Karpas-422 (cell line): ENCODE data around the gene CETP. TPM values are rescaled to one million over a fixed set of nuclear protein-coding genes. Genes with fewer than 3 reads are reported as not detected.
"Not testable (repeated sequence)": the region's sequence is repeated elsewhere in the genome, so short reads cannot be mapped to it uniquely, and the experiment has no call there.

ENCODE experiments used
- DNase-seq: peaks from one replicate; pipeline ENCODE4 v3.0.0-alpha.2; 2015
- H2AFZ ChIP-seq: fragments of 200-600 bp; sonication (generic); 2 replicates; pipeline ENCODE4 v1.6.1; 2014; ENCODE audit warnings: antibody characterized with exemption, low read length, mixed read lengths
- H3K27ac ChIP-seq: fragments of 200-600 bp; sonication (generic); 2 replicates; pipeline ENCODE4 v1.5.1; 2014; ENCODE audit warnings: mild to moderate bottlenecking, low read length, moderate library complexity
- H3K27me3 ChIP-seq: fragments of 200-600 bp; sonication (generic); 2 replicates; pipeline ENCODE4 v1.6.1; 2014; ENCODE audit warnings: low read length, mixed read lengths
- H3K36me3 ChIP-seq: fragments of 200-600 bp; sonication (generic); 2 replicates; pipeline ENCODE4 v1.6.1; 2014; ENCODE audit warnings: low read length, mixed read lengths; ENCODE audit not compliant: insufficient read depth
- H3K4me1 ChIP-seq: fragments of 200-600 bp; sonication (generic); 2 replicates; pipeline ENCODE4 v1.6.1; 2014; ENCODE audit warnings: mild to moderate bottlenecking, low read length, mixed read lengths
- H3K4me2 ChIP-seq: fragments of 200-600 bp; sonication (generic); 2 replicates; pipeline ENCODE4 v1.6.1; 2014; ENCODE audit warnings: low read length, low read depth, mild to moderate bottlenecking; ENCODE audit not compliant: poor library complexity, severe bottlenecking
- H3K4me3 ChIP-seq: fragments of 200-600 bp; sonication (generic); 2 replicates; pipeline ENCODE4 v1.5.1; 2014; ENCODE audit warnings: mild to moderate bottlenecking, antibody characterized with exemption, low read length, mixed read lengths
- H3K79me2 ChIP-seq: fragments of 200-600 bp; sonication (generic); 2 replicates; pipeline ENCODE4 v1.6.1; 2014; ENCODE audit warnings: mild to moderate bottlenecking, low read length, mixed read lengths
- H3K9ac ChIP-seq: fragments of 200-600 bp; sonication (generic); 2 replicates; pipeline ENCODE4 v1.6.0; 2014; ENCODE audit warnings: low read length
- H3K9me2 ChIP-seq: fragments of 200-600 bp; sonication (generic), shearing (Covaris generic); replicated peaks from 2 replicates; pipeline ENCODE4 v1.6.0; 2014; ENCODE audit warnings: mild to moderate bottlenecking, low read length, moderate library complexity; ENCODE audit not compliant: insufficient read depth
- H3K9me3 ChIP-seq: fragments of 300-700, 200-600 bp; sonication (generic); 2 replicates; pipeline ENCODE4 v1.6.1; 2014; ENCODE audit warnings: low read length, mixed read lengths
- H4K20me1 ChIP-seq: fragments of 200-600 bp; sonication (generic); 2 replicates; pipeline ENCODE4 v1.6.1; 2014; ENCODE audit warnings: mild to moderate bottlenecking, antibody characterized with exemption, low read length, low read depth; ENCODE audit not compliant: insufficient read depth
- total RNA-seq: library from RNA; depleted of rRNA; stranded (reverse); fragments of >200 nt; shearing (Covaris generic); gene quantifications from 2 replicates; pipeline ENCODE4 v1.2.3, GENCODE V29; 2014; ENCODE audit warnings: low replicate concordance

CETP gene
- total RNA-seq, 1 experiment from 2014 or later: 0.48 TPM

DNA sequence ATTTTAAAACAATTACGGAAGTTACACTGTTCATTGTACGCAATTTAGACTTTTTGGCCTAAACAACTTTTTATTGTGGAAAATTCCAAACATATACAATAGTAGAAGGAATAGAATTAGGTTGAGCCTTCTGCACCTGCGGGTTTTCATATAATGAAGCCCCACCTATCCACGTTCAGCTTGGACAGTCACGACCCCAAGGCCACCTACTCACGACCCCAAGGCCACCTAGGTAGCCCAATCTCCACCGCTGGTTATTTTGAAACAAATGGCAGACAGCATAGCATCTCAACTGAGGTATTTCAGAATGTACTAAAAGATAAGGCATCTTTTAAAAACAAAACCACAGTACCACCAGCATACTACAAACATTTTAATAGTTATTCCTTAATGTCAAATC, 28.2 kb downstream of the CETP start:
- H3K9ac ChIP-seq: peak overlapping the region; percentile 94
- no peaks in the 10 kb centered on the region for H4K20me1 ChIP-seq
- no peak for DNase-seq
- peaks cover 49% of the 10 kb centered on the region for H3K79me2 ChIP-seq
- H3K9me2 ChIP-seq: no peaks in the 10 kb centered on the region
- peaks cover 7% of the 10 kb centered on the region for H3K36me3 ChIP-seq
- H3K9me3 ChIP-seq: no peaks in the 10 kb centered on the region
- peak overlapping the region; percentile 93 for H3K4me3 ChIP-seq
- H3K27ac ChIP-seq: peak overlapping the region; percentile 76
- no peak overlapping the region for H2AFZ ChIP-seq
- H3K27me3 ChIP-seq: no peaks in the 10 kb centered on the region
- peaks cover 78% of the 10 kb centered on the region for H3K4me1 ChIP-seq
- peak overlapping the region; percentile 81 for H3K4me2 ChIP-seq

DNA sequence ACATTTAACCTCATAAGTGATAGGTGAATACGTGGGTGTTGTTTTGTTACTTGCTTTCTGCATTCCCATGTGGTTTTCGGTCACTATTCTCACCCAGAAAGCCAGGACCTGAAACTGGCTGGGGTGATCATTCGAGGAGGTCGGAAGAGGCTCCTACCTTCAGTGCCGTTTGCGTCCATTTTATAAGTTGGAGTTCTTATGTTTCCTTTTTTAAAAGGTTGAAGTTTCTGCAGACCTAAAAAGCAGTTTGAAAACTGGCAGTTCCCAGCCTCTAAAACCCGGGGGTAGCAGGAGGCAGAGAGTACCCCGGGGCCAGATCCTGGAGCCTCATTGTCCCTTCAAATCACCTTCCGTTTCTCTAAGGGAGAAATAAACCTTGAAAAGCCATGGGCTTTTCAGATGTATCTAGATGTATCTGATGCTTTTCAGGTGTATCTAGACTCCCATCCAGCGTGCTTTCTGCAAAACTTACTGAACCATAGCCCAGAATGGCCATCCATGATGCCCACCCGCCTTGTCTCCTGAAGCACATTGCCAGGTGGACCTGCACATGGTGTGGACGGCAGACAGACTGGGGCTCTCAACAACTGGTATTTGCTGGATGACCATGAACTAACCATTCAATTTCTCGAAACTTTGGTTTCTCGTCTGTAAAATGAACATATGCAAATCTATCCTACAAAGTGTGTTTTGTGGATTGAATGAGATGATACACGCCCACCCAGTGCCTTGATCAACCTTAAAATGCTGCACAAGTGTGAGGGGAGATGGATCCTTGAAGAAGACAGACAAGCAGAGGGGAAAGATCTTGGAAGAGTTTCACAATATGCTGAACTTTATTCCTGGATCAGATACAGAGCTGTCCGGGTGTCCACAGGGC, 28.9 kb downstream of the CETP start:
- H3K4me2 ChIP-seq: peak overlapping the region; percentile 81
- 0 out of 2 replicates have a peak overlapping the region, but pooled peaks have one; percentile 11 for H2AFZ ChIP-seq
- H3K27me3 ChIP-seq: no peaks in the 10 kb centered on the region

DNA sequence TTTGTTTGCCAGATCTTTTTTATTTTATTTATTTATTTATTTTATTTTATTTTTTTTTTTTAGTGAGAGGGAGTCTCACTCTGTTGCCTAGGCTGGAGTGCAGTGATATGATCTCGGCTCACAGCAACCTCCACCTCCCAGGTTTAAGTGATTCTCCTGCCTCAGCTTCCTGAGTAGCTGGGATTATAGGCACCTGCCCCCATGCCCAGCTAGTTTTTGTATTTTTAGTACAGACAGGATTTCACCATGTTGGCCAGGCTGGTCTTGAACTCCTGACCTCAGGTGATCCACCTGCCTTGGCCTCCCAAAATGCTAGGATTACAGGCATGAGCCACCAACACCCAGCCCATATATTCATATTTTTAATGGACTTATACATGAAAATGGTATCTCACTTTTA, 30.7 kb downstream of the CETP start:
- H4K20me1 ChIP-seq, DNase-seq, H3K36me3 ChIP-seq, H3K4me2 ChIP-seq, H3K9me2 ChIP-seq, H3K27ac ChIP-seq, H2AFZ ChIP-seq, H3K9me3 ChIP-seq, H3K9ac ChIP-seq, H3K4me3 ChIP-seq, H3K27me3 ChIP-seq: not testable (repeated sequence)
- H3K79me2 ChIP-seq: peaks cover 71% of the 10 kb centered on the region
- peaks cover 56% of the 10 kb centered on the region for H3K4me1 ChIP-seq

More for the DNA sequence above, 28.9 kb downstream of the CETP start:
- Histone ChIP-seq H3K9ac (peak overlapping the region; percentile 94), H4K20me1 (no peaks in the 10 kb centered on the region), H3K79me2 (peaks cover 55% of the 10 kb centered on the region), H3K9me3 (no peaks in the 10 kb centered on the region), H3K4me1 (peaks cover 72% of the 10 kb centered on the region), H3K36me3 (peaks cover 7% of the 10 kb centered on the region), H3K27ac (peak overlapping the region; percentile 76), H3K4me3 (peak overlapping the region; percentile 93), H3K9me2 (no peaks in the 10 kb centered on the region)
- DNase-seq: peak; percentile 60

DNA sequence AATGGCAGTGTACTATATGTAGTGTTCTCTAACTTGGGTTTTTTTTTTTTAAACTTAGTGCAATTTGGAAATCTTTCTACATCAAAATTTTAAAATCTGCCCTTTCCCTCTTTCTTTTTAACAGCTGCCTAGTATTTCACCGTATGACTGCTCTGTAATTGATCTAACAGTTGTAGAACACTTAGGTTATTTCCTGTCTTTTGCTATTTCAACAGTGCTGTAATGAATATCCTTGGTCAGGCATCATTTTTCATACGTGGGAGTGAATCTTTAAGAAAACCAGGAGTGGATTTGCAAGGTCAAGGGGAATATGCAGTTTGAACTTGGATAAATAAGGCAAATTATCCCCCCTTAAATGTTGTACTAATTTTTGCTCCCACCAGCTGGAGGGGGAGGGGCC, 31.5 kb downstream of the CETP start:
- peak overlapping the region; percentile 7 for H3K4me2 ChIP-seq
- H3K27me3 ChIP-seq: no peaks in the 10 kb centered on the region
- no peak for DNase-seq
- peaks cover 75% of the 10 kb centered on the region for H3K79me2 ChIP-seq
- H3K36me3 ChIP-seq: peaks cover 7% of the 10 kb centered on the region
- H4K20me1 ChIP-seq: no peaks in the 10 kb centered on the region
- no peaks in the 10 kb centered on the region for H3K9me2 ChIP-seq
- H3K4me3 ChIP-seq: no peak overlapping the region
- no peak overlapping the region for H2AFZ ChIP-seq
- no peaks in the 10 kb centered on the region for H3K9me3 ChIP-seq
- no peak overlapping the region for H3K9ac ChIP-seq
- peak overlapping the region; percentile 40; the same call in 1 of the 2 replicates for H3K27ac ChIP-seq
- peaks cover 53% of the 10 kb centered on the region for H3K4me1 ChIP-seq

DNA sequence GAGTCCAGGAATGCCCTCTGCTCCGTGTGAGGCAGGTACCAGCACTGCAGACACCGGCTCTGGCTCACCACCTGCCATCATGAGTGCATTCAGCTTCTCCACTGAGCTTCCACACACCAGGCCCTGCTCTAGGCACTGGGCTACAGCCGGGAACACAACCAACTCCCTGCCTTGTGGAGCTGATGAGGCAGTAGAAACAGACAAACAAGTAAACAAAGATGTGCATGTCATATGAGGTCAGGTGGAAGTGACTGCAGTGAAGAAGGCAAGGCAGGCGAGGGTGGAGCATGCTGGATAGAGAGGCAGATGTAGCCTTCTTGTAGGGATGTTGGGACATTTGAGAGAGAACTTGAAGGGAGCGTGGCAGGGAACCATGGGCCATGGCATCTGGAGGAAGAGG, 32.6 kb downstream of the CETP start:
- Histone ChIP-seq H4K20me1 (no peaks in the 10 kb centered on the region), H3K79me2 (peaks cover 77% of the 10 kb centered on the region), H3K9me2 (no peaks in the 10 kb centered on the region)

DNA sequence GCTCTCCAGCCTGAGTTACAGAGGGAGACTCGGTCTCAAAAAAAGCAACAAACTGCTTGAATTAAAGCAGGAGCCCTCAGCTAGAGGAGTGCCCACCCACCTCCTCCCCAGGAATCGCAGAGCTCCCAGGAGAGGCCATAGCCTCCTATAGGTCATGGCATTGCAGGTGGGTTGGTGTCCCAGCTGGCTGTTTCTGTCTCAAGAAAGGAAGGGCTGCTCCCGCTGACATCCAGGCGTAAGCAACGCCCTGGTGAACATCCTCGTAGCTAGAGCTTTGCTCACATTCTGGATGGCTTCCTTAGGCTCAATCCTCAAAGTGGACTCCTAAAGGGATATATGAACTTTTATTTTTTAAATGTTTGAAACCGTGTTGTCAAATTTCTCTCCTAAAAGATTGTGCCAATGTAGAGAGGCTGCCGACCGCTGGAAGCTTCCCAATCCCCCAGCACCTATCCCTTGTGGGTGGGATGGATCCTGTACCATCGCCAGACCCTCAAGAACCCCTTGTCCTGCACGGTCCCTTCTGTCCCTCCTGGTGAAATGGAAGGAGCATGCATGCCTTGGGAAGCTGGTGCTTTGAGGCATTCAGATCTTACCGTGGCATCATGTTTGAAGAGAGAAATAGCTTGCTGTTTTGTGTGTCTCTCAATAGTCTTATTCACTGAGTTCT, 33.5 kb downstream of the CETP start:
- Histone ChIP-seq H3K4me1 (peaks cover 57% of the 10 kb centered on the region), H3K4me3 (no peak overlapping the region), H3K36me3 (peaks cover 7% of the 10 kb centered on the region), H3K4me2 (no peak overlapping the region), H3K9me2 (no peaks in the 10 kb centered on the region), H3K79me2 (peaks cover 71% of the 10 kb centered on the region), H3K9ac (no peak overlapping the region), H4K20me1 (no peaks in the 10 kb centered on the region), H2AFZ (no peak overlapping the region), H3K27ac (peak overlapping the region; percentile 62), H3K27me3 (no peaks in the 10 kb centered on the region), H3K9me3 (no peaks in the 10 kb centered on the region)
- DNase-seq: no peak

More for the DNA sequence above, 32.6 kb downstream of the CETP start:
- Histone ChIP-seq H3K27me3 (no peaks in the 10 kb centered on the region), H3K4me1 (peaks cover 52% of the 10 kb centered on the region), H3K4me3 (no peak overlapping the region), H3K4me2 (no peak overlapping the region), H3K9me3 (no peaks in the 10 kb centered on the region), H3K36me3 (peaks cover 7% of the 10 kb centered on the region), H3K27ac (peak overlapping the region; percentile 62), H3K9ac (no peak overlapping the region), H2AFZ (no peak overlapping the region)
- no peak for DNase-seq

DNA sequence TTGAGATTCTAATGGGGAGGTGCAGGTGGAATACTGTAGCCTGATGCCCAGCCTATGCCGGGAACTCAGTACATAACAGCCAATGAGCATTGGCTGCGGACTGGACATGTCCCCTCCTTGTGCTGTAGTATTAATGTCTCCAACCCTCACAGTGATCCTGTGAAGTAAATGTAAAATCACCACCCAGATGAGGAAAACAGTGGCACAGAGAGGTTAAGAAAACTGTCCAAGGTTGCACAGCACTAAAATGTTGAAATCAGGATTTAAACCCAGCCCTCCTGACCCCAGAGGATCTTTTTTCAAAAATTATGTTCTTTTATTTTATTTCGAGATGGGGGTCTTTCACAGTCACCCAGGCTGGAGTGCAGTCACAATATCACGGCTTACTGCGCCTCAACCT, 35.5 kb downstream of the CETP start:
- no peaks in the 10 kb centered on the region for H3K36me3 ChIP-seq
- H3K79me2 ChIP-seq: peaks cover 66% of the 10 kb centered on the region

DNA sequence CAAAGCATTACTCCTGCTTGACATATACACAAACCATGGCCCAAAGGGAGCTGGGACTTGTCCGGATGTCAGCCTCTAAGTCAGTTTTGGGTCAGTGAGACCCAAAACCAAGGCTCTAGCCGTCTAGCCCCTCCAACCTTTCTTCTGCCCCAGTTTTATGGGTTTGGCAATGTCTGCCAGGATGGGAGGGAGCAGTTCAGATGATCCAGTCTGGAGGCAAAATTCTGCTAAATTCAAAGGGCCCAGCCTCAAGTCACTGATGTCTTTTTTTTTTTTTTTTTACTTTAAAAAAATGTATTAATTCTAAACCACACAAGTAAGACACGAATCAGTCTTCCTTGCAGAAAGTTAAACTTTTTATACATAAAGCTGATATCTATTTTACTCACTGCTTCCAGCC, 36.2 kb downstream of the CETP start:
- H3K9me2 ChIP-seq: no peaks in the 10 kb centered on the region
- H3K27ac ChIP-seq: peak overlapping the region; percentile 26
- no peaks in the 10 kb centered on the region for H3K9me3 ChIP-seq
- H3K27me3 ChIP-seq: no peaks in the 10 kb centered on the region
- no peak overlapping the region for H2AFZ ChIP-seq
- no peak overlapping the region for H3K4me2 ChIP-seq
- no peak overlapping the region for H3K4me3 ChIP-seq
- no peaks in the 10 kb centered on the region; the same call in 1 of the 2 replicates for H4K20me1 ChIP-seq
- H3K4me1 ChIP-seq: peaks cover 50% of the 10 kb centered on the region
- no peaks in the 10 kb centered on the region for H3K36me3 ChIP-seq
- H3K9ac ChIP-seq: no peak overlapping the region
- DNase-seq: no peak
- H3K79me2 ChIP-seq: peaks cover 67% of the 10 kb centered on the region

More for the DNA sequence above, 35.5 kb downstream of the CETP start:
- H3K27me3 ChIP-seq: no peaks in the 10 kb centered on the region
- H3K27ac ChIP-seq: 0 out of 2 replicates have a peak overlapping the region, but pooled peaks have one; percentile 26
- H3K4me3 ChIP-seq: no peak overlapping the region
- H2AFZ ChIP-seq: no peak overlapping the region
- H3K4me2 ChIP-seq: no peak overlapping the region
- no peaks in the 10 kb centered on the region for H3K9me2 ChIP-seq
- no peak for DNase-seq
- H3K9me3 ChIP-seq: no peaks in the 10 kb centered on the region
- H4K20me1 ChIP-seq: no peaks in the 10 kb centered on the region; the same call in 1 of the 2 replicates
- H3K4me1 ChIP-seq: peaks cover 50% of the 10 kb centered on the region
- H3K9ac ChIP-seq: no peak overlapping the region
